ENCODE data around the gene SOD2. TPM values are rescaled to one million over a fixed set of nuclear protein-coding genes. Genes with fewer than 3 reads are reported as not detected.

Gene SOD2
- total and polyA plus RNA-seq, 2 donors (not counting 1 experiment from before 2014, with no cell fraction given), result 66.0 to 94.7 TPM

DNA sequence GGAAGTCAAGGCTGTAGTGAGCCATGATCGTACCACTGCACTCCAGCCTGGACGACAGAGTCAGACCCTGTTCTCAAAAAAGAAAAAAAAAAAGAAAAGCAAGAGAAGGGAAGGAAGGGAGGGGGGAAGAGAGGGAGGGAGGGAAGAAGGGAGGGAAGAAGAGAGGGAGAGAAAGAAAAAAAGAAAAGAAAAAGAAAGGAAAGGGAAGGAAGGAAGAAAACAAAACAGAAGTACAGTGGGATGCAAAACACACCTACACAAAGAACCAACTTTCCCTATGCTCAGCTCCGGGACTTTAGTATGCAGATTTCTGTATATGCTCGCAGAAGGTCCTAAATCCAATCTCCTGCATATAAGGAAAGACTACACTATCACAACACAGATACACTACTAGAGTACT lies 31.7 kb upstream of the SOD2 start:
- intact Hi-C loops (cut with micrococcal nuclease), result loop anchor here (5.0 kb wide), 1 partner anchor 733 kb away; no protein-coding TSS in a partner anchor

DNA sequence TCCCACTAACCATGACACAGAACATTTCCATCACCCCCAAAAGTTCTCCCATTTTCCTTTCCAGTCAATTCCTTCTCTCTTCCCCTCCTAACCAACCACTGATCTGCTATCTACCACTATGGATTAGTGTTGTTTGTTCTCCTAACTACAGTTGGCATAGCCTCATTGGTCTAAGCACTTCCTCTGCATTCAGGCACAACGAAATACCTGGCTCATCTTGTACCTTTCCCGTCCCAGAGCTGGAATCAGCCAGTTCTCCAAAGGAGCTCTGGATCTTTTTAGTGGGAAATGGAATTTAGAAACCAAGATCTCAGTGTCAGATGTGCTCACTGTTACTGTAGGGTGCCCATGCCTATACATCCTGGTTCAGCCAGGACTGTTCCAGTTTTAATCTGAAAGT lies 30.2 kb upstream of the SOD2 start:
- H3K4me1 ChIP-seq (ENCODE audit: control insufficient read depth in 2 of 2, insufficient read depth in 2 of 2, low read length in 2 of 2), result peaks cover 8 to 9% of the 10 kb centered on the region in 2 donors
- no peak overlapping the region for H3K27ac ChIP-seq (ENCODE audit: low read length in 2 of 2)
- ChIA-PET POLR2A (interaction anchor here (1.3 kb wide), 1 partner anchor 66 kb away, joined by 3 read pairs; the partner anchor contains the start of gene TCP1), CTCF (interaction anchor here (0.9 to 1.9 kb wide), 5 partner anchors 19 to 68 kb away, joined by 3 to 4 read pairs (median 4); no protein-coding TSS in a partner anchor)
- intact Hi-C loops (cut with micrococcal nuclease), result loop anchor here (5.0 kb wide), 1 partner anchor 734 kb away; no protein-coding TSS in a partner anchor
- 100% methylated on average over 1 of the region's 2 CpGs for WGBS (ENCODE audit: insufficient coverage)
- H3K4me3 ChIP-seq (ENCODE audit: control extremely low read depth in 1 of 5, extremely low read depth in 1 of 5, insufficient read depth in 1 of 5, low read depth in 2 of 5, low read length in 4 of 5), result no peak overlapping the region
- Mint-ChIP-seq H3K9me3 (ENCODE audit: insufficient read depth) (no peaks in the 10 kb centered on the region), H3K4me3 (no peak overlapping the region), H3K27ac (no peak overlapping the region), H3K27me3 (no peaks in the 10 kb centered on the region), H3K4me1 (peaks cover 14% of the 10 kb centered on the region)
- TF ChIP-seq, protein P1, sequence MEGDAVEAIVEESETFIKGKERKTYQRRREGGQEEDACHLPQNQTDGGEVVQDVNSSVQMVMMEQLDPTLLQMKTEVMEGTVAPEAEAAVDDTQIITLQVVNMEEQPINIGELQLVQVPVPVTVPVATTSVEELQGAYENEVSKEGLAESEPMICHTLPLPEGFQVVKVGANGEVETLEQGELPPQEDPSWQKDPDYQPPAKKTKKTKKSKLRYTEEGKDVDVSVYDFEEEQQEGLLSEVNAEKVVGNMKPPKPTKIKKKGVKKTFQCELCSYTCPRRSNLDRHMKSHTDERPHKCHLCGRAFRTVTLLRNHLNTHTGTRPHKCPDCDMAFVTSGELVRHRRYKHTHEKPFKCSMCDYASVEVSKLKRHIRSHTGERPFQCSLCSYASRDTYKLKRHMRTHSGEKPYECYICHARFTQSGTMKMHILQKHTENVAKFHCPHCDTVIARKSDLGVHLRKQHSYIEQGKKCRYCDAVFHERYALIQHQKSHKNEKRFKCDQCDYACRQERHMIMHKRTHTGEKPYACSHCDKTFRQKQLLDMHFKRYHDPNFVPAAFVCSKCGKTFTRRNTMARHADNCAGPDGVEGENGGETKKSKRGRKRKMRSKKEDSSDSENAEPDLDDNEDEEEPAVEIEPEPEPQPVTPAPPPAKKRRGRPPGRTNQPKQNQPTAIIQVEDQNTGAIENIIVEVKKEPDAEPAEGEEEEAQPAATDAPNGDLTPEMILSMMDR (IDR thresholded peaks at IDR 0.05), result no peak
- TF ChIP-seq EZH2 (IDR thresholded peaks at IDR 0.05; ENCODE audit: borderline replicate concordance, insufficient read depth, low read depth, low read length, poor library complexity, severe bottlenecking), result no peak
- no peak overlapping the region for H2AFZ ChIP-seq (ENCODE audit: insufficient read depth, low read depth, low read length, poor library complexity, severe bottlenecking)
- H3K79me2 ChIP-seq (ENCODE audit: control insufficient read depth, insufficient read depth, low read length), result peaks cover 72% of the 10 kb centered on the region
- DNase-seq (no peak), ATAC-seq (ENCODE audit: low read depth) (no peak)
- no peak overlapping the region for H3K4me2 ChIP-seq (replicated peaks; ENCODE audit: low read depth, low read length, poor library complexity, severe bottlenecking)
- H3K9me3 ChIP-seq (ENCODE audit: control extremely low read depth in 1 of 3, control insufficient read depth in 2 of 3, insufficient read depth in 1 of 3, low read length in 2 of 3), result no peaks in the 10 kb centered on the region
- H3K36me3 ChIP-seq (replicated peaks in 1 of 2; ENCODE audit: control extremely low read depth in 1 of 2, control insufficient read depth in 1 of 2, extremely low read depth in 1 of 2, insufficient read depth in 2 of 2, low read length in 1 of 2), result peaks cover 0 to 8% of the 10 kb centered on the region in 2 experiments
- no peak overlapping the region for H3K9ac ChIP-seq (ENCODE audit: low read length)
- no peaks in the 10 kb centered on the region for H3K27me3 ChIP-seq (replicated peaks in 1 of 4; ENCODE audit: control extremely low read depth in 1 of 4, control insufficient read depth in 3 of 4, insufficient read depth in 4 of 4, low read length in 3 of 4)
- H4K20me1 ChIP-seq (ENCODE audit: control insufficient read depth, insufficient read depth, low read length, poor library complexity, severe bottlenecking), result no peaks in the 10 kb centered on the region

More for the DNA sequence above, 31.7 kb upstream of the SOD2 start:
- TF ChIP-seq EZH2 (IDR thresholded peaks at IDR 0.05; ENCODE audit: borderline replicate concordance, insufficient read depth, low read depth, low read length, poor library complexity, severe bottlenecking), result no peak
- TF ChIP-seq, protein P1 (IDR thresholded peaks at IDR 0.05), result no peak
- 95% methylated on average over 2 of the region's 4 CpGs for WGBS (ENCODE audit: insufficient coverage)
- Histone ChIP-seq H3K27ac (ENCODE audit: low read length in 2 of 2) (peak overlapping the region in 1 of 2 donors; percentile 16), H3K4me2 (replicated peaks; ENCODE audit: low read depth, low read length, poor library complexity, severe bottlenecking) (no peak overlapping the region), H3K36me3 (replicated peaks in 1 of 2; ENCODE audit: control extremely low read depth in 1 of 2, control insufficient read depth in 1 of 2, extremely low read depth in 1 of 2, insufficient read depth in 2 of 2, low read length in 1 of 2) (peaks cover 0 to 8% of the 10 kb centered on the region in 2 experiments), H3K9ac (ENCODE audit: low read length) (no peak overlapping the region), H4K20me1 (ENCODE audit: control insufficient read depth, insufficient read depth, low read length, poor library complexity, severe bottlenecking) (peaks cover 4% of the 10 kb centered on the region), H3K4me1 (ENCODE audit: control insufficient read depth in 2 of 2, insufficient read depth in 2 of 2, low read length in 2 of 2) (peaks cover 21 to 23% of the 10 kb centered on the region in 2 donors), H3K9me3 (ENCODE audit: control extremely low read depth in 1 of 3, control insufficient read depth in 2 of 3, insufficient read depth in 1 of 3, low read length in 2 of 3) (no peaks in the 10 kb centered on the region), H2AFZ (ENCODE audit: insufficient read depth, low read depth, low read length, poor library complexity, severe bottlenecking) (no peak overlapping the region), H3K79me2 (ENCODE audit: control insufficient read depth, insufficient read depth, low read length) (peaks cover 78% of the 10 kb centered on the region), H3K27me3 (replicated peaks in 1 of 4; ENCODE audit: control extremely low read depth in 1 of 4, control insufficient read depth in 3 of 4, insufficient read depth in 4 of 4, low read length in 3 of 4) (no peaks in the 10 kb centered on the region), H3K4me3 (ENCODE audit: control extremely low read depth in 1 of 5, extremely low read depth in 1 of 5, insufficient read depth in 1 of 5, low read depth in 2 of 5, low read length in 4 of 5) (no peak overlapping the region)
- Mint-ChIP-seq H3K9me3 (ENCODE audit: insufficient read depth) (no peaks in the 10 kb centered on the region), H3K4me3 (no peak overlapping the region), H3K27me3 (no peaks in the 10 kb centered on the region), H3K27ac (no peak overlapping the region), H3K4me1 (peaks cover 27% of the 10 kb centered on the region)
- no peak for DNase-seq
- no peak for ATAC-seq (ENCODE audit: low read depth)
- ChIA-PET CTCF (interaction anchor here (0.8 to 1.9 kb wide), 2 partner anchors 32 to 66 kb away, joined by 4 read pairs; no protein-coding TSS in a partner anchor), POLR2A (interaction anchor here (0.6 kb wide), 1 partner anchor 14 kb away, joined by 3 read pairs; no protein-coding TSS in a partner anchor)

Data from B cell (primary cell).